CD1c-positive myeloid dendritic cell (primary cell): ENCODE data around the gene KIF16B.
A peak's percentile ranks its signal among the peaks of the same experiment; 100 is the strongest.

Experiments
- DNase-seq: peaks from one replicate; pipeline ENCODE4 v3.0.0-alpha.2; 2016; ENCODE audit errors: extremely low spot score

KIF16B gene

DNA sequence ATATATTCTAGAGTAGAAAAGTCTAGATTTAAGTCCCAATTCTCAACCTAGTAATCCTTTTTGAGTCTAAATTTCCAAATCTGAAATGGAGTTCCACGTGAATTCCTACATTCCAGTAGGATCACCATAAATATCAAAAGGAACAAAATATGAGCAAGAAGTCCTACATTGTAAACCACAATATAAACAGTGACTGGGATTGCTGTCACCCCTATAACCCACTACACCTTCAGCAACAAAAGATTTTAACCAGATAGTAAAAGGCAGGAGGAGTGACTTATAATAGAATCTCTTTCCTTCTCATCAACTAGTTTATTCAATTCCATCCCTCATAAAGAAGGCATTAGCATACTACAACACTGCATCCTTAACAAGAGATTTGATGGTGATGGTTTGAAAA lies 210.6 kb downstream of the KIF16B start:
- no peak for DNase-seq

DNA sequence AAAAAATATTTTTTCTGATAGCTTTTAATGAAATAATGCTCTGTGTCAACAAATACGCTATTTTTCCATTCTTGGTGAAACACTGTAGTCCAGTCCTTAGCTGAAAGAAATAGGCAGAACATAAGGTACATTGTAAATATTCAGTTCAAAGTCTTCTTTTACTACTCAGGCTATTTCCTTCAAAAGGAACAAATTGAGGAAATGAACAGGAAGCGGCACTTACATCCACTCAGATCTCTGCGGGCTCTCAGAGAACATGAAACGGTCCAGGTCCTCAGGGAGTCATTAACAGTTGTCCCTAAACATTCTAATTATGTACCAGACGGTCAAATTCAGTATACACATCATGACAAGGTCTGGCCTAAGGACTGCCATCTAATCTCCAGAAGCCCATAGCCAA lies 212.6 kb downstream of the KIF16B start:
- DNase-seq: no peak

DNA sequence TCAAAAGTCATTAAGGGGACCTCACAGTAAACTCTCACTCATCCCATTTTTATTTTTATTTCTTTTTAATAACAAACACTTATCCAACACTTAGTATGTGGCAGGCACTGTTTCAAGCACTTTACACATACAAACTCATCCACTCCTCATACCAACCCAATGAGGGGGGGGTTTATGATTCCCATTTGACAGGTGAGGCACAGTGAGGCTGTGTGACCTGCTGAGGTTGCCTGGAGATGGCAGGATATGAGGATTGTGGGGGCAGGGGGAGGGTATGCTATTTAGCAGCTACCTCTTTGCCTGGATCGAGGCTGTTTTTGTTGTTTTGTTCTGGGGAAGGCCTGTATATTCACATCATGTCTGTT lies 219.8 kb downstream of the KIF16B start:
- DNase-seq: no peak

DNA sequence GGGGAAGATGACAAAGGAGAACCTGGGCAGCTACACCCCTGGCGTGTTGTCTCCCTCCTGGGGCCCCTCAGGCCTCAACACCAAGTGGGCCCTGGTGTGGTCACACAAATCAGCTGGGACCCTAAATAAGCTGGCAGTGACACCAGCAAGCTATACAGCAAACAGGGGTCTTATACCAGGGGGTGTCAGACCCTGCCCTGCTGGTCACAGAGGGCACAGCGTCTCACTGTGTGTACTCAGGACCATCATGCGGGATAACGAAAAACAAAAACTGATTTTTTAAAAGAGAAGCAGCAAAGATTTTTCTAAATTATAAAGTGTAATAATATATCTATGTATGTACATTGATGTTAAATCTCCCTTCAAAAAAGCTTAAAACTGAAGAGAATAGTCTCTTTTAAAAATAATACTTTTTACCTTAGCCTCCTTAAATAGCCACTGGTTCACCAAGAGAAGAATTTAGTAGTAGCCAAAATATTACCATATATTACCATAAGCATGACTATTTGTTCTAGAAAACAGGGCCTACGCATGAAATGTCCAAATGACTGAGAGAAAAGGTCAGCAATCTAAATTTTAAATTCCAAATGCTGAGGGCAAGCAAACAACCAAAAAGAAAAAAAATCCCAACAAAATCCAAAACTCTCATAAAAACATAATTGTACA lies 220.4 kb downstream of the KIF16B start:
- DNase-seq: no peak

DNA sequence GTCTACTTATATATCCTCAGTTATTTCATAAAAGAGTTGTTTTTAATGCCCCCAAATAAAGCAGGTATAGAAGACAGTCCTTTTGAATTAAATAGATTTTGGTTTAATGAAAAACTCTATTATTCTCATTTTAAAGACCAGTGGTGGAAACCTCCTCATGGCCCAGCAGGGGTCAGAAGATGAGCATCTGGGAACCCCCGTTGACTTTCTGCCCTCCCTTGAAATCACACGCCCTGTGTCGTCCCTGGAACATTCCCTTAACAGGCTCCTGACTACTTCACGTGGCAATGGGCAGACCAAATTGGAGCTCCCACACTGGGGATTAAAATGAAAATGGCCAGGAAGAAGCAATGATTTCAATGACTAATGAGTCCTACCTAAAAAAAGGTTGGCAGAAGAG lies 220.9 kb downstream of the KIF16B start:
- DNase-seq: no peak

DNA sequence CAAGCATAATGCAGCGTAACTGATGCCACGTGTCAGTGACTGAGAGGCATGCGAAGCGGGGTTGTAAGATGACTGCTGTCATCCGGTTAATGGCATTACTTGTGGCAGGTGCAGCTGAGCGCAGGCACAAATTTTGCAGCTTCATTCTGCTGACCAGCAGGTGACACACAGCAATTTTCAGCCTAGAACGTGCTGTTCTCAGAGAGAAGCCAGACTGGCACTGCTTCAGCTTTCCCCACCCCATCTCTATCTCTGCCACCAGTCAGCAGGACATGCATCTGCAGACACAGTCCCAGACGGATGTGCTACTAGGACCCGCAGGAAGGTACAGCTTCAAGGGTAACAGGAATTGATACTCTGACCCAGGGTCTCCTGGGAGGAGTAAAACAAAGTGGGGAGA lies 221.8 kb downstream of the KIF16B start:
- no peak for DNase-seq

DNA sequence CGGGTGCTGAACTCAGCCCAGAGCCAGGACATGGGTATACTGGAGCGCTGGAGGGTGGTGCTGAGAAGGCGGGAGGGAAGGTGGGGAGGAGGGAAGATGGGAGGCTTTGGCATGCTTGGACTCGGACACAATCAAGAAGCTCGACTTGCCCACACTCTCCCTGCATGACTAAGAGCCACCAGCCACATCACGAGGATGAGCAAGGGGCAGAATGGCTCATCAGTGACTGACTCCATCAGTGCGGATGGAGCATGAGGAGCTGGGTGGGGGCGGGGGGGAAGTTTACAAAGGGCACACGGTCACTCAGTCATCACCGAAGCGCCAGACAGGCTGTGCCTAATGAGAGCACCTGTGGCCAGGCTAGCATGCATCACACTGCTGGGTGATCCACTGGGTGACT lies 222.8 kb downstream of the KIF16B start:
- peak; percentile 9 for DNase-seq

DNA sequence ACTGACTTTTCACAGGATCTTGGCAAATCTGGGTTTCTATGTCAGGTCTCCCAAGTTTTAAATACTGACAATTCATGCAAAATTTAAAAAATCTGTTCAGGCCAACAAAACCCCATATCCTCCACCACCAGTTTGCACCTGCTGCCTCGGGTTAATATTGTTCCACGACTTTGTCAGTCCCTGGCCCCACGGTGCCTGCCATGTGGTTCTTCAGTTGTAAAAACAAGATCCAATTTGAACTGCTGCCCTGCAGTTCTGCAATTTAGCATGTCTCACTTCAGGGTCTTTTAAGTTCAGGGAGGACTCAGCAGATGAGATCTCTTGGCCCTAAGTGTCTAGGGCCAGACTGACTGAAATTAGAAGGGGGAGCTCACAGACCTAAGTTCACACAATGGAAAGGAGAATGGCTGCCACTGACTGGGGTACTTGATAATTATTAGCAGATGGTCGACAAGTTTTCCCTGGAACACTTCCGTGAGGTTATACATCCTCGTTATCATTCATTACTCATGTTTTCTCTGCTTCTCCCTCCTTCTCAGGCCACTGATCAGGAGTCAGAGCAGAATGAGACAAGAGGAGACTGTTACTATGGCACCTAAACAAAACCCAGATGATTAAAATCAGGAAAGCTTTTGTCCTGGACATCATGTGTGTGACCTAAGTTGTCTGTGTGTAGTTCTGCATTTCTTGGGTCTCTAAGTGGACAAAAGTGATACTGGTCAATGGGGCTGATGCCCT lies 223.6 kb downstream of the KIF16B start:
- DNase-seq: no peak

DNA sequence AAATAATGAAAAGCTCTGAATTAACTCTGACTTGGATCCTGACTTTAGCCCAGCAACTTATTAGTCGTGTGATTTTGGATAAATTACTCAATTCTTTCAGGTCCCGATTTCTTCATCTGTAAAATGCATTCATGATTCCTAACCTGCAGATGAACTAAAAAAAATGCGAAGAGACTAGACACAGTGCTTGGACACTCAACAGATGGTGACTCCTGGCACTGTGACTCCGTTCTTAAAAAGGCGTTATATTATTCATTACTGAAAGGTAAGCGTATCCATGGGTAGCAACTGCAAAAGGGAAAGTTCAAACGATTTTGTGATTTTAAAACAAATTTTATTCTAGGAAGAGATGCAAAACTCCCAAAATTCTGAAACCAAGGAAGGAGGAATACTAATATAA lies 226.3 kb downstream of the KIF16B start:
- DNase-seq: no peak

DNA sequence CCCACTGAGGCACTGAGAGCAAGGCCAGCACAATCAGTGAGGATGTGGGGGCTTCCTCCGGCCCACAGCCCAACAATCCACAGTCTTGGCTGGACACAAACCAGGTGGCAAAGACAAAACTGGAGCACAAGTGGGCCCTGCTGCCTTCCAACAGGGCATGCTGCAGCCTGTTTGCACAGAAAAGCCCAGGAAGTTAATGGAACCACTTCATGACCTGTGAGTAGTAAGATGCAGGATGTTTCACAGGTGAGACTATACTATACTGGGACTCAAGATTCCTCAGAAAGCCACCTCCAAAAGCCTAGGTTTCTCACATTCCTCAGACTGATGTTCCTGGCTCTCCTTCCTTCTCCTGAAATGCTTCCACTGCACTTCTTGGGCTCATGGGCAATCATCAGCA lies 235.5 kb downstream of the KIF16B start:
- DNase-seq: no peak

DNA sequence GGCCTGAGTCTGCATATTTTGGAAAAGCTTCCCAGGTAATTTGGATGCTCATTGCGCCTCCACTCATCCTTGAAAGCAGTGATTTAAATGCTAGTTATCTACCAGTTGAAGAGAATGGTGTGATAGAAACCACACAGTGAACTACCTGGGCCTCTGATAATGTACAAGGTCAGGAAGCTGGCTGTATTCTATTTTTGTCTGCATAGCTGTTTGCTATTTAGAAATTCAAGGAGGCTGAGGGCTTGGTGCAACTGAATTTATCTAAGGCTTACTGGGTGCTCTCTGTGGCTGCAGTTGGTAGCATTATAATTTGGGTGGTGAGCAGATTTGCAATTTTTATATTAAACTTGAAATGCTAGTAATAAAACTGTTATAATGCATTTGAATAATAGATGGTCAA lies 245.6 kb downstream of the KIF16B start:
- DNase-seq: no peak

DNA sequence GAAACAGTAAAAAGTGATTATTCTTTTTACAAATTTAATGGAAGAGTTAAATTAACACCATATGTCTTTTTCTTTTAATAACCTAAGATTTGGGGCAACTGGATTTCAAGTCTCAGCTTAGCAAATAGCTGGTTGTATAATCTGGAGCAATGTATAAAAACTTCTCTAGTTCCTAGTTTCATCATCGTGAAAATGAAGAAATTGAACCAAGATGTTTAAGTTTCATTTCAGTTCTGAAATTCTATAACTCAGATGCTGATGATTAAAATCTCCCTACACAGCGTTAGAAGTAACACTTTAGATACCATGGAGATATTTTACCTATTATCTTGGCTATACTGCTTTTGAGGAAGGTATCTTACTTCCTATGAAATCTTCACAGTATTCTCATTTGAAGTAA lies 252.0 kb downstream of the KIF16B start:
- peak; percentile 10 for DNase-seq

DNA sequence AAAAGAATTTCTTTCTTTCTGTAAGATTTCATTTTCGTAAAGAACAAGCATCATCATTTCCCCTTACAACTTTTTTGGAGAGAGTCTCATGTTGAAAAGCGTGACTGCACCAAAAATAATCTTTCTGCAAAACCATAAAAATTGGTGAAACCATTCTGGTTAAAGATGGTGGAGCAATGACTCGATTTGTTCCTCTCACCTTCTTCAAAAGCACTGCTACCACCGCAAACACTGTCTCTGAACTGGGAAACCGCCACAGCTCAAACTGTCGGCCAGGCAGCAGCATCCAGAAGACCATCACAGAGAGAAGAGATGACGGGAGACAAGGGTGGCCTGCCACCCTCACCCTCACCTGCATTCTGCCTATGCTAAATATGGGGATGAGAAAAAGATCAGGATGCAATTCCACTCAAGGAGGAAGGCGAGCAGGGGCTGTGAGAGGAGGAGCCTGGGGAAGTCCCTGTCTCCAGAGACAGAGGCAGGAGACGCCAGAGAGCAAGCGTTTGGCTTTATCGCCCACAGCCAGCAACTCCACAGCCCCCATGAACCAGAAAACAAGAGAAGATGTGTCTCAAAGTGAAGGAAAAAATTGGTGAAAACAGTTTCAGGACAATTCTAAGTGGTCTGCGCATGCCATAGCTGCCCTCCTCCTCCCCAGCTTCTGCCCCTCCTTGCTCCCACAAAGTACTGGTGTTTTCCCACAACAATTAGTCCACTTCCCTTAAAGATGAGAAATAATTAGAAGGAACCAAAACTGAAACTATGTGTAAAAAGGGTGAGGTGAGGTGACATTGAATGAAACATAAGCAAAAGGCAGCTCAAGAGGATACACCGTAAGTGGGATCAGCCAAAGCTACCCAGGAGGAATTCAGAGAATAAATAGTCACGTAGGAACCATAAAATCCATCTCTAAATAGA lies 255.5 kb downstream of the KIF16B start:
- peak; percentile 51 for DNase-seq

DNA sequence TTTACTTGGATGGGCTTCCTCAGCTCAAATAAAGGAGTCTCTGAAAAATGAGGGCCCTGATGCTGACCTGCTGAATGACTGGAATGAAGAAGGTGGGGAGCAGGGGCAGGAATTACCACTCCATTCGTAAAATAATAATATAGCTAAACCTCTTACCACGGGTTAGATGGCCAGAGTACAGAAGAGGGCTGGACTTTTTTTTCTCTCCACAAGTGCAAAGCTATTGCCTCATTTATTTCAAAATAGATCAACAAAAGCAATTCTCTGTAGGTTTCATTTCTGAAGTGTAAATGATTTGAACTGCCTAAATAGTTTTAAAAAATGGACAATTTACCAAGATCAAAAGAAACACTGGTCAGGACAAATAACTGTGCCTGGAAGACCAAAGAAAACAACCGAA lies 256.7 kb downstream of the KIF16B start:
- DNase-seq: no peak

DNA sequence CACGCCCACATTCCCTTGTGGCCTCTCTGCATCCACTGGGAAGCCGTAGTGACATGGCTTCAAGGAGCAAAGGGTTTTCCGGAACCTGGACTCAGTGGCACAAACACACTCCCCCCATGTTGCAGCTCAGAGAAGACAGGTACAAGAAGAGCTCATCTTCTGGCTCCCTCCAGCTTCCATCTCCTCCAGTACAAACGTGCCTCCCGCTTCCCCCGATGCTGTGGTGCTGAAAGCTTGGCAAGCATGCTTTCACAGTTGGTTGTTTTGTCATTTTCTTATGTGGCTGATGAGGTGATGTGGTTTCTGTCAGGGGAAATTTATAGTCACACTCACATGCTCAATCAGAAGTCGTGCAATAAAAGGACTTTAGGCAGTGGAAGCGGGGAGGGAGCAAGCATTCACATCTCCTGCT lies 258.5 kb downstream of the KIF16B start:
- DNase-seq: no peak

DNA sequence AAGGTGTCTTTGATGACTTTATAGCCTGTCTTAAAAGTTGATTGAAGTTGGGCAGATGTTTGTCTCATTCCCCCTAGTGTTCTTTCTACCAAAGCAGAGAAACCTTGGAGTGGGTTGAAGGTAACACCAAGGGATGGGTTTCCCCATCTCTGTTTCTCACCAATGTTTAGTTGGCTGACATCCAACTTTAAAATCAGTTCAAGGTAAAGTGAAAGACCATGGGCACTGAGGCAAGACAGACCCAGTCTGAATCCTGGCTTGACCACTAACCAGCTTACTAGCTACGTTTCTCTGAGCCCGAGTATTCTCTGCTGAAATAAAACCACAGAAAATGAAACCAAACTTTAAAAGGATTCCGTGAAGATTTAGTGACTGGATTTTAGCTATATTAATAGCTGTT lies 258.9 kb downstream of the KIF16B start:
- DNase-seq: no peak

DNA sequence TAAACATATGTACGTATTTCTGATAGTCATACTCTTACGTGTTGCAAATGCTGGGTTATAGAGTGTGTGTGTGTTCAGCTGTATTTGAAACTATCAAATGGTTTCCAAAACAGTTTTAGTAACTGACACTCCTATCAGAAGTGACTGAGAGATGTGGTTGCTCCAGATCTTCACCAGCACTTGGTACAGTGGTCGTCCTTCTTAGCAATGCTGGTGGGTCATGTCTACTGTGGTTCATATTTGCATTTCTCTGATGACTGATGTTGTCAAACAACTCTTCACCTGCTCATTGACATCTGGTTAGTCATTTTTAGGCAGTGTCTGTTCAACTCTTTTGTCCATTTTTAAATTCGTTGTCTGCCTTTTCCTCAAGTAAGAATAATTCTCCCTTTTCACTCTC lies 259.3 kb downstream of the KIF16B start:
- no peak for DNase-seq

DNA sequence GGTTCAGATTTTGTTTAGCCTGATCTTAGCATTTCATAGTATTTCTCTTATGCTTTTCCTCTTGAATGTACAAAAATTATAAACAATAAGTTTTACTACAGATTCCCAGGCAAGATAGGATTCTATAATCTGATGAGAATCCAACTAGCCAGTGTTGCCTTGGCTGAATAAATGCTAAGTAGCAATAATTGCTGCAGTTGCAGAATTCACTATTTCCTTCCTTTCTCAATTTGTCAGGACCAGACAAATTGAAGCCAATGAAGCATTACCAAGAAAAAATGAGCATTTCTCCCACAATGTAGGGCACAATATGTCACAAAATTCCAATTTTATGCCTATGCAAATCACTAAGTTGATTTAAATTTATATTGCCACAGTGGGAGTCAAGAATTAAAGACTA lies 260.2 kb downstream of the KIF16B start:
- no peak for DNase-seq

DNA sequence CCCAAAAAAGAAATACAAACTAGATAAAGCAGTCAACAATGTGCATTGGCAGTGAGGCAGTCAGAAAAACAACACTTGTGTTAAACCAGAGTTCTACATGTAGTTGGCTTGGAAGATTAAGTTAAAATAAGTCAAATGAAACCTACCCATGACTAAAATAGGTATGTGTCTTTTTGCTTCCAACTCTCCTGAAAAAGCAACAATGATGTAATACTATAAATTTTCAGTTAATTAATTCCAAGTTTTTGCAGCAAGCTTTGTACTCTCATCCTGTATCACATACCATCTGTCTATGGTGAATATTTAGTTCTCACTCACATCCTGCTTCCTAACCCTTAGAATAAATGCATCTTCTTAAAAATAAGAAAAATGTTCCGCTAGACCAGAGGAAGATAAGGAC lies 261.5 kb downstream of the KIF16B start:
- no peak for DNase-seq

DNA sequence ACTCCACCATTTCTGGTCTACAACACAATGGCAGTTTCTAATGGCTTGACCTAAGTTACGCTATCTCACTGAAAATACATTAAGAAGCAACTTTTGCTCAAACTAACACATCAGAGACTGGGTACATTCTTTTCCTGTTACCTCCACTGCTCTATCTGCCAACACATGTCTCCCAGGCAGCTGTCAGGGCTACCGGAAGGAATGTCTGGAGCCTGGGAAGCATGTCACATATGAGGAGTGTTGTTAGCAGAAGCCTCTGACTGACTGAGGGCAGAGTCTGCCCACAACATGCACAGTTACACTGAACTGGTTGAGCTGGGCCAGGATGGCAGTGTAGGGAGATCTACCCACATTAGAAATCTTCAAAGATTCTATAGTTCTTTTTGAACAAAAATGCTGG lies 264.5 kb downstream of the KIF16B start:
- no peak for DNase-seq

DNA sequence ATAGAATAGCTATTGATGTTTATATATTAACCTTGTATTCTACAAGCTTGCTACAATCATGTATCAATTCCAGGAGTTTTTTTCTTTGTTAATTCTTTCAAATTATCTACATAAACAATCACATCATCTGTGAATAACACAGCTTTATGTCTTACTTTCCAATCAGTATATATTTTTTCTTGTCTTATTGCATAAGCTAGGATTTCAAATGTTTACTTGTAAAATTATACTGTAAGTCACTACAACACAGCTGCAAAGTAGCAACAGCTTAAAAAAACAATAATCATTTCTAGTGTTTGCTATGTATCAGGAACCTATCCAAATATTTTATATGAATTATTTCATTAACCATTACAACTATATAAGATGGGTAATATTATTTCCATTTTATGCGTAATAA lies 270.4 kb downstream of the KIF16B start:
- no peak for DNase-seq

DNA sequence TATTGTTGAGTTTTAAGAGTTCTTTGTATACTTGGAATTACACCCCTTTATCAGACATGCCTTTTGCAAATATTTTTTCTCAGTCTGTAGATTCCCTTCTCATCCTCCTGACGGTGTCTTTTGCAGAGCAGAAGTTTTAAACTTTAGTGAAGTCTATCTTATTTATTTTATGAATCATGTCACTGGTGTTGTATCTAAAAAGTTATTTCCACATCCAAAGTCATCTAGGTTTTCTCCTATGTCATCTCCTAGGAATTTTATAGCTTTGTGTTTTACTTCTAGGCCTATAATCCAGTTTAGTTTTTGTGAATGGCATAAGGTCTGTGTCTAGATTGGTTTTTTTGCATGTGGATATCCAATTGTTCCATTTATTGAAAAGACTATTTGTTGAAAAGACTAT lies 271.3 kb downstream of the KIF16B start:
- no peak for DNase-seq

DNA sequence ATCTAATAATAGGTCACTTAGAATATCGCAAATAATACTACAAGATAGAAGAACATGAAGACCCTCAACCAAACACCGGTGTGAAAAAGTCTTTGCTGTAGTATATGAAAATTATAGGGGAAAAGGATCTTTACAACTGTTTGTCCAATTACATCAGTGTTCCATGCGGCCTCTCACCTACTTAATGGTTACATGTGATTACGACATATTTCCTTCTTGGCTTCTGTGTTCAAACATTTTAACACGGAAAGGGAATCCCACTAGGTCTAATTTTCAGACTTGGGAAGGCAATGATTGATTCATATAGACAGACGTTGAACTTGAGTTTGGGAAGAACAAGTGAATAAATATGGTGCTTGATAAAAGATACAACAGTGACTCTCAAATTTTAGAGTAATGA lies 273.4 kb downstream of the KIF16B start:
- no peak for DNase-seq
